ENCODE results near the gene LPP.

DNA sequence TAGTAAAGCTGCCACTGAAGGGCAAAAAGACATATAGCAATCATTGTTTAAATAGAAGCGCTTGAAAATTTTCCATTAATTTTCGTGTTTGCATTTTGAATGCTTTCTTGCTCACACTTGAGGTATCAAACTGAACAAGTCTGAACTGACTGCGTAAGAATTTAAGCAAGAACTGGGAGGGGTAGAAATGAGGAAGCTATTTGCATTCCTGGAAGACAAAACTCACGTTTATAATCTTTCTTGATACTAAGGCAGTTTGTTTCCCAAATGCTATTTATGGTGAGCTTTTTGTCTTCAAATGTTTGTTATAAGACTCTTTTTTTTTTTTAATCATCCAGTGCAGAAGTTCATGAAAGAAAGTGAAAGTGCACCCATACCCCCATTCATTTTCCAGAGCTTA, 518.0 kb downstream of the LPP start:
- TF ChIP-seq, protein P1, sequence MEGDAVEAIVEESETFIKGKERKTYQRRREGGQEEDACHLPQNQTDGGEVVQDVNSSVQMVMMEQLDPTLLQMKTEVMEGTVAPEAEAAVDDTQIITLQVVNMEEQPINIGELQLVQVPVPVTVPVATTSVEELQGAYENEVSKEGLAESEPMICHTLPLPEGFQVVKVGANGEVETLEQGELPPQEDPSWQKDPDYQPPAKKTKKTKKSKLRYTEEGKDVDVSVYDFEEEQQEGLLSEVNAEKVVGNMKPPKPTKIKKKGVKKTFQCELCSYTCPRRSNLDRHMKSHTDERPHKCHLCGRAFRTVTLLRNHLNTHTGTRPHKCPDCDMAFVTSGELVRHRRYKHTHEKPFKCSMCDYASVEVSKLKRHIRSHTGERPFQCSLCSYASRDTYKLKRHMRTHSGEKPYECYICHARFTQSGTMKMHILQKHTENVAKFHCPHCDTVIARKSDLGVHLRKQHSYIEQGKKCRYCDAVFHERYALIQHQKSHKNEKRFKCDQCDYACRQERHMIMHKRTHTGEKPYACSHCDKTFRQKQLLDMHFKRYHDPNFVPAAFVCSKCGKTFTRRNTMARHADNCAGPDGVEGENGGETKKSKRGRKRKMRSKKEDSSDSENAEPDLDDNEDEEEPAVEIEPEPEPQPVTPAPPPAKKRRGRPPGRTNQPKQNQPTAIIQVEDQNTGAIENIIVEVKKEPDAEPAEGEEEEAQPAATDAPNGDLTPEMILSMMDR (IDR thresholded peaks at IDR 0.05) = no peak
- TF ChIP-seq JUNB (IDR thresholded peaks at IDR 0.05) (no peak), RCOR1 (IDR thresholded peaks at IDR 0.05; ENCODE audit: low read depth, low read length) (no peak), HDAC2 (IDR thresholded peaks at IDR 0.05) (no peak), POLR2A (IDR thresholded peaks at IDR 0.05; ENCODE audit: low read length) (no peak), EP300 (IDR thresholded peaks at IDR 0.05) (no peak), RFX5 (IDR thresholded peaks at IDR 0.05) (no peak)
- TF ChIP-seq, protein P2, sequence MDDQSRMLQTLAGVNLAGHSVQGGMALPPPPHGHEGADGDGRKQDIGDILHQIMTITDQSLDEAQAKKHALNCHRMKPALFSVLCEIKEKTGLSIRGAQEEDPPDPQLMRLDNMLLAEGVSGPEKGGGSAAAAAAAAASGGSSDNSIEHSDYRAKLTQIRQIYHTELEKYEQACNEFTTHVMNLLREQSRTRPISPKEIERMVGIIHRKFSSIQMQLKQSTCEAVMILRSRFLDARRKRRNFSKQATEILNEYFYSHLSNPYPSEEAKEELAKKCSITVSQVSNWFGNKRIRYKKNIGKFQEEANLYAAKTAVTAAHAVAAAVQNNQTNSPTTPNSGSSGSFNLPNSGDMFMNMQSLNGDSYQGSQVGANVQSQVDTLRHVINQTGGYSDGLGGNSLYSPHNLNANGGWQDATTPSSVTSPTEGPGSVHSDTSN (IDR thresholded peaks at IDR 0.05) = no peak
